GM20000 (cell line): ENCODE data around the gene ST3GAL3.

Experiments used
- DNase-seq: peaks from one replicate; pipeline ENCODE4 v3.0.0; 2012; ENCODE audit warnings: low spot score
- TF ChIP-seq, protein P1 (sequence below): IDR thresholded peaks from 2 replicates; pipeline ENCODE4 v1.5.1; 2012; ENCODE audit warnings: mild to moderate bottlenecking, control low read depth; ENCODE audit errors: extremely low read depth, missing control alignments

The ST3GAL3 gene

DNA sequence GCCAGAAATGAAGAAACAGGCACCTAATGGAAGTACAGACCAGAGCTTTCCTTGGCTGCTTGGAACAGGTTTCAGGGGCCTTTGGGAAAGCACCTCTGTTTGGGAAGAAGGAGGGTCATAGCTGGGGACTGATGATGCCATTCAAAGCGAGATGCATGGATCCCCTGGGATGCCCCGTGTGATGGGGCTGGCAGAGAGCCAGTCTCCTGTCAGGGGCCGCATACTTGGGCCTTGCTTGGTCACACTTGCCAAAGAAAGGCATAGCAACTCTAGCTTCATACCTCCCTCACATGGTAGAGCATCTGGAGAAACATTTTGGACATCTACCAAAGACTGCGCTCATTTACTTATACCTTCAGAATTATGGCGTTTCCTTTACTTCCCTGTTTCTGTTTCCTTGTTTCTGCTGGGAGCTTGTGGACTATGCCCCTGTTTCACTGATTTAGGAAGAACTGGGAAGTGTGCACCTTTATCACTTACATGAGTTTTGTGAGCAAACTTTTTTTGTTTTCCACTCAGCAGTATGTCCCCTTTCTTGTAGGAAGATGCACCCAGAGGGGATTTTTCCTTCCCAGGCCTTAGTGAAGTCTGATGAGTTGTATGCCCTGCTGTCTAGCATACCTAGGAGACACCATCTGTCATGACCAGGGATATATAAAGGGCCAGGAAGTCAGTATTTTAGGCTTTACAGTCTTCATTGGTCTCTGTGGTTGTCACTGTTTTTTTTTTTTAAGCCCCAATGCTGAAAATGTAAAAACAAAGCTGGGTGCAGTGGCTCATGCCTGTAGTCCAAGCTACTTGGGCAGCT is 19.8 kb upstream of the ST3GAL3 start:
- TF ChIP-seq, protein P1, sequence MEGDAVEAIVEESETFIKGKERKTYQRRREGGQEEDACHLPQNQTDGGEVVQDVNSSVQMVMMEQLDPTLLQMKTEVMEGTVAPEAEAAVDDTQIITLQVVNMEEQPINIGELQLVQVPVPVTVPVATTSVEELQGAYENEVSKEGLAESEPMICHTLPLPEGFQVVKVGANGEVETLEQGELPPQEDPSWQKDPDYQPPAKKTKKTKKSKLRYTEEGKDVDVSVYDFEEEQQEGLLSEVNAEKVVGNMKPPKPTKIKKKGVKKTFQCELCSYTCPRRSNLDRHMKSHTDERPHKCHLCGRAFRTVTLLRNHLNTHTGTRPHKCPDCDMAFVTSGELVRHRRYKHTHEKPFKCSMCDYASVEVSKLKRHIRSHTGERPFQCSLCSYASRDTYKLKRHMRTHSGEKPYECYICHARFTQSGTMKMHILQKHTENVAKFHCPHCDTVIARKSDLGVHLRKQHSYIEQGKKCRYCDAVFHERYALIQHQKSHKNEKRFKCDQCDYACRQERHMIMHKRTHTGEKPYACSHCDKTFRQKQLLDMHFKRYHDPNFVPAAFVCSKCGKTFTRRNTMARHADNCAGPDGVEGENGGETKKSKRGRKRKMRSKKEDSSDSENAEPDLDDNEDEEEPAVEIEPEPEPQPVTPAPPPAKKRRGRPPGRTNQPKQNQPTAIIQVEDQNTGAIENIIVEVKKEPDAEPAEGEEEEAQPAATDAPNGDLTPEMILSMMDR, result no peak
- no peak for DNase-seq

GRCh38 chr1:43688109-43688387 is 19.3 kb upstream of the ST3GAL3 start:
- TF ChIP-seq, protein P1, result no peak
- no peak for DNase-seq

- no peak for DNase-seq
- TF ChIP-seq, protein P1, result no peak
These were observed 18.7 kb upstream of the ST3GAL3 start for GRCh38 chr1:43688594-43689000.

GRCh38 chr1:43689289-43689688 is 18.0 kb upstream of the ST3GAL3 start:
- TF ChIP-seq, protein P1, result no peak
- DNase-seq, result no peak

- DNase-seq, result no peak
- TF ChIP-seq, protein P1, result no peak
These were observed 15.2 kb upstream of the ST3GAL3 start for GRCh38 chr1:43691871-43692815.

DNA sequence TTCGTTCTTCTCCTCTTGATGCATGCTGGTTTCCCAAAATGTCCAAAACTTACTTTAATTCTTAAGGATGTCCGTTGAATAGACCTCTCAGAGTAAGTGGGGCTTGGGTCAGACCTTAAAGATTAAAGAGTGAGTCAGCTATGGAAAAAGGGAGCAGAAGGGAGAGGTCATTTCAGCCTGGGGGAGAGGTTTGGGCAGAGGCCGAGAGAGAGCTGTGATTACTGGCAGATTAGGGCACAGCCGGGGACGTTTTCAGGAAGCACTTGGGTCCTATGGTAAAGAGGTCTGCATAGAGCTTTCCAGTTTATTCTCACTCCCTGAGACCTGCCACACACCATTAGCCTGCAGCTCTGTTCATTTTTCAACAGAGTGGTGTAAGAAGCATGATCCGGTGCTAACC is 14.0 kb upstream of the ST3GAL3 start:
- no peak for DNase-seq
- TF ChIP-seq, protein P1, result no peak

GRCh38 chr1:43699281-43699680 is 8.1 kb upstream of the ST3GAL3 start:
- DNase-seq, result no peak
- TF ChIP-seq, protein P1, result no peak
